MM.1S (cell line): ENCODE measurements around the gene GGA2.

Experiments used
- DNase-seq: peaks from one replicate; pipeline ENCODE4 v3.0.0-alpha.2; 2015
- H2AFZ ChIP-seq: fragments of 300-600 bp; sonication (generic); 2 replicates; pipeline ENCODE4 v1.6.0; 2016; ENCODE audit warnings: antibody characterized with exemption, low read length
- H3F3A ChIP-seq: fragments of 300-600 bp; sonication (generic); 2 replicates; pipeline ENCODE4 v1.6.1; 2016; ENCODE audit warnings: mild to moderate bottlenecking, antibody characterized with exemption, low read length, moderate library complexity, mixed read lengths; ENCODE audit not compliant: insufficient read depth
- H3K27ac ChIP-seq: fragments of 300-600 bp; sonication (generic); 2 replicates; pipeline ENCODE4 v1.5.1; 2016; ENCODE audit warnings: mild to moderate bottlenecking, low read length
- H3K27me3 ChIP-seq: fragments of 300-600 bp; sonication (generic); replicated peaks from 2 replicates; pipeline ENCODE4 v1.6.0; 2016; ENCODE audit warnings: low read length; ENCODE audit not compliant: insufficient read depth
- H3K36me3 ChIP-seq: fragments of 300-600 bp; sonication (generic); replicated peaks from 2 replicates; pipeline ENCODE4 v1.6.1; 2016; ENCODE audit warnings: mild to moderate bottlenecking, low read length, mixed read lengths; ENCODE audit not compliant: insufficient read depth
- H3K4me1 ChIP-seq: fragments of 300-600 bp; sonication (generic); 2 replicates; pipeline ENCODE4 v1.6.1; 2016; ENCODE audit warnings: low read length, mixed read lengths
- H3K4me2 ChIP-seq: fragments of 300-600 bp; sonication (generic); 2 replicates; pipeline ENCODE4 v1.6.0; 2016; ENCODE audit warnings: low read depth, low read length
- H3K4me3 ChIP-seq: fragments of 300-600 bp; sonication (generic); 2 replicates; pipeline ENCODE4 v1.5.1; 2016; ENCODE audit warnings: low read length, mixed read lengths
- H3K79me2 ChIP-seq: fragments of 300-600 bp; sonication (generic); 2 replicates; pipeline ENCODE4 v1.6.1; 2016; ENCODE audit warnings: mixed run types, low read length, mixed read lengths
- H3K9ac ChIP-seq: fragments of 300-600 bp; sonication (generic); 2 replicates; pipeline ENCODE4 v1.6.1; 2016; ENCODE audit warnings: low read length, mixed read lengths
- H3K9me2 ChIP-seq: fragments of 300-600 bp; sonication (generic); replicated peaks from 2 replicates; pipeline ENCODE4 v1.6.1; 2016; ENCODE audit warnings: mild to moderate bottlenecking, low read length, mixed read lengths; ENCODE audit not compliant: insufficient read depth
- H3K9me3 ChIP-seq: fragments of 300-600 bp; sonication (generic); replicated peaks from 2 replicates; pipeline ENCODE4 v1.6.1; 2016; ENCODE audit warnings: mild to moderate bottlenecking, low read length, mixed read lengths; ENCODE audit not compliant: insufficient read depth
- H4K20me1 ChIP-seq: fragments of 300-600 bp; sonication (generic); 2 replicates; pipeline ENCODE4 v1.6.1; 2016; ENCODE audit warnings: mild to moderate bottlenecking, low read length, moderate library complexity, mixed read lengths; ENCODE audit not compliant: insufficient read depth
- EZH2 ChIP-seq: fragments of 300-600 bp; sonication (generic); optimal IDR thresholded peaks from 2 replicates; pipeline ENCODE3; 2017; ENCODE audit warnings: low read depth, mild to moderate bottlenecking, antibody characterized with exemption, low read length, mixed read lengths
- EZH2phosphoT487 ChIP-seq: fragments of 300-600 bp; sonication (generic); IDR thresholded peaks from 2 replicates; pipeline ENCODE4 v1.6.1; 2018; ENCODE audit warnings: antibody characterized with exemption, low read length
- TF ChIP-seq, protein P1 (sequence below): fragments of 300-600 bp; sonication (generic); IDR thresholded peaks from 2 replicates; pipeline ENCODE4 v1.5.1; 2016; ENCODE audit warnings: antibody characterized with exemption, low read length, mixed read lengths

GGA2 gene

DNA sequence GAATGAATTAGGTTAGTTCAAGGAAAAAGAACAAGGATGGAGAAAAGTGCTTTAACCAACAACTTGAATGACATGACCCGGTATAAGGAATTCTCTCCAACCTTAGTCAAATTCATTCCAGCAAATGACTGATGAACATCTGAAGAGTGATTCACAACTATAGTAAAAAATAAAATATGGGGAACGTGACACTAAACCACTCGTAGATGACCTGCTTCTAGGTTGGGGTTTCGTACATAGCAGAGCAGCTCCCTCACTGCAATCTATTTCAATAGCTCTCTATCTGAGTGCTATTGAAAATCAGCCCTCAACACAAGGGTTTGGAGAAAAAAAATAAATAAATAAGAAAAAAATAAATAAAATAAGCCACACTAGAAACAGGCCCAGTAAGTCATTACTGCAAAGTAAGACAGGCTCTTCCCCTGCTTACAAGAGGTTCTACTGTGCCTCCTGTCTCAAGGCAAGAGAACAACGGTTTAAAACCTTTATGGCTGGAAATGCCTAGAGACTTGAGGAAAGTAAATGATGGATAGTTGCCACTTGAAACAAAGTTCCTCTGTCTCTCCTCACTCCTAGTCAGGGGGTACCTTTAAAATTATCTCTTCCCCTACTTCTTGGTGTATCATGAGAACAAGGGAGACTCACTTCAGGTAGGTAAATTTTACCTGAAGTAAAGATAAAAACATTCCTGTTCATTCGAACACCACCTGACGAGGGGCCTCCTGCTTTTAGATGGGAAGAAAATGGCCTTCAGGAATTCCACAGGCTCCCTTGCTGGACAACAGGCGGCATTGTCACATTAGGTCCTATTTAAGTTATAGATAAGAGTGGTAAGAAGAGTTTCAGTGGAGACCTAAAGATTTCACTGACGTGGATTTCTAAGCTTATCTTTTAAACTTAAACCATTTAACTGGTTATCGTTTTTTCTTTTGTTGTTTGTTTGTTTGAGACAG, 77.8 kb downstream of the GGA2 start:
- Histone ChIP-seq H3K9me2 (no peaks in the 10 kb centered on the region), H3K36me3 (no peaks in the 10 kb centered on the region), H3K4me1 (peaks cover 21% of the 10 kb centered on the region), H3K9ac (no peak overlapping the region), H3K27me3 (no peaks in the 10 kb centered on the region), H3K4me2 (no peak overlapping the region), H3F3A (no peaks in the 10 kb centered on the region), H3K4me3 (no peak overlapping the region), H2AFZ (no peak overlapping the region), H4K20me1 (no peaks in the 10 kb centered on the region), H3K9me3 (no peaks in the 10 kb centered on the region), H3K79me2 (no peaks in the 10 kb centered on the region), H3K27ac (no peak overlapping the region)
- DNase-seq = peak; percentile 55
- TF ChIP-seq, protein P1, sequence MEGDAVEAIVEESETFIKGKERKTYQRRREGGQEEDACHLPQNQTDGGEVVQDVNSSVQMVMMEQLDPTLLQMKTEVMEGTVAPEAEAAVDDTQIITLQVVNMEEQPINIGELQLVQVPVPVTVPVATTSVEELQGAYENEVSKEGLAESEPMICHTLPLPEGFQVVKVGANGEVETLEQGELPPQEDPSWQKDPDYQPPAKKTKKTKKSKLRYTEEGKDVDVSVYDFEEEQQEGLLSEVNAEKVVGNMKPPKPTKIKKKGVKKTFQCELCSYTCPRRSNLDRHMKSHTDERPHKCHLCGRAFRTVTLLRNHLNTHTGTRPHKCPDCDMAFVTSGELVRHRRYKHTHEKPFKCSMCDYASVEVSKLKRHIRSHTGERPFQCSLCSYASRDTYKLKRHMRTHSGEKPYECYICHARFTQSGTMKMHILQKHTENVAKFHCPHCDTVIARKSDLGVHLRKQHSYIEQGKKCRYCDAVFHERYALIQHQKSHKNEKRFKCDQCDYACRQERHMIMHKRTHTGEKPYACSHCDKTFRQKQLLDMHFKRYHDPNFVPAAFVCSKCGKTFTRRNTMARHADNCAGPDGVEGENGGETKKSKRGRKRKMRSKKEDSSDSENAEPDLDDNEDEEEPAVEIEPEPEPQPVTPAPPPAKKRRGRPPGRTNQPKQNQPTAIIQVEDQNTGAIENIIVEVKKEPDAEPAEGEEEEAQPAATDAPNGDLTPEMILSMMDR = peak; percentile 45
- no peak for TF ChIP-seq EZH2
- no peak for TF ChIP-seq EZH2phosphoT487

DNA sequence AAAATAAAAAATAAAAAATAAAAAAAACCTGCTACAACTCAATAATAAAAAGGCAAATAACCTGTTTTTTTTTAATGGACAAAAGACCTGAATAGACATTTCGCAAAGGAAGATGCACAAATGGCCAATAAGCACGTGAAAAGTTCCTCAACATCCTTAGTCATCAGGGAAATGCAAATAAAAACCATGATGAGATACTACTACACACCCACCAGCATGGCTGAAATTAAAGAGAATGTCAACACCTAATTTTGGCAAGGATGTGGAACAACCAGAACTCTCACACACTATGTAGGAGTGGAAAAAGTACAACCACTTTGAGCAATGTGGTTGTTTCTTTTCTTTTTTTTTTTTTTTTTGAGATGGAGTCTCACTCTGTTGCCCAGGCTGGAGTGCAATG, 81.9 kb downstream of the GGA2 start:
- Histone ChIP-seq H3K4me2 (no peak overlapping the region), H3K27me3 (no peaks in the 10 kb centered on the region), H3K4me3 (no peak overlapping the region), H4K20me1 (no peaks in the 10 kb centered on the region), H3K4me1 (peaks cover 4% of the 10 kb centered on the region), H3K9ac (no peak overlapping the region), H3K36me3 (no peaks in the 10 kb centered on the region), H2AFZ (no peak overlapping the region), H3K79me2 (no peaks in the 10 kb centered on the region), H3F3A (no peaks in the 10 kb centered on the region), H3K9me2 (no peaks in the 10 kb centered on the region), H3K27ac (no peak overlapping the region), H3K9me3 (no peaks in the 10 kb centered on the region)
- TF ChIP-seq EZH2 (no peak), EZH2phosphoT487 (no peak)
- TF ChIP-seq, protein P1 = no peak
- DNase-seq = no peak

DNA sequence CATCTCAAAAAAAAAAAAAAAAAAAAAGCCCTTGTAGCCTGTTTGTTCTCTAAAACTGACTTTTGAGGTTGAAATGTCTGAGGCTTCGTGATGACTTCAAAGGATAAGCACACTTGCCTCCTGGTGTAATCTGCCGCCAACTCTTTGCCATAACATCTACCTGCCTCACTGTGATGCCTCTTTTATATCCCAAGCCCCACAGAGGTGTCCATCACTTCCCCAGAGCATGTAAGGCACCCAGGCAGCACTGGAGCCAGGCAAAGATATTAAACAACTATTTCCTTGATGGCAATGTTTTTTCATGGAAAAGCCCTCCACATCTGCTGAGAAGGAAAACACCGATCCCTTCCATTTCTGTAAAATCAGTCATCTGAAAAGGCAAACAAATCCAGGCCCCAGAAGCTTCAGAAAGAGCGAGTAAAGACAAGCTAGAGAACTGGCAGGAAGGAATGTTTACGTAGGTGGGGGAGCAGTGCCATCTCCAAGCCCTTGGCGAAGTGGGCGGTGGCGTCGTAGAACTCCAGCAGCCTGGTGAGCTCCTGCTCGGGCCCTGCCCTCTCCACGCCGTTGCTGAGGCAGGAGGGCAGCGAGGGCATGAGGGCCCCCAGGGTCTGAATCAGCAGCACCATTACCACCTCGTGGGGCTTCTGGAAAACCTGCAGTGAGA, 85.9 kb downstream of the GGA2 start:
- no peaks in the 10 kb centered on the region for H3F3A ChIP-seq
- no peaks in the 10 kb centered on the region for H3K9me3 ChIP-seq
- no peaks in the 10 kb centered on the region for H3K27me3 ChIP-seq
- H3K36me3 ChIP-seq = no peaks in the 10 kb centered on the region
- H3K9ac ChIP-seq = no peak overlapping the region
- no peaks in the 10 kb centered on the region for H3K4me1 ChIP-seq
- no peak overlapping the region for H3K4me3 ChIP-seq
- H3K9me2 ChIP-seq = no peaks in the 10 kb centered on the region
- H3K27ac ChIP-seq = no peak overlapping the region
- no peaks in the 10 kb centered on the region for H3K79me2 ChIP-seq
- no peak overlapping the region for H3K4me2 ChIP-seq
- TF ChIP-seq, protein P1 = no peak
- TF ChIP-seq EZH2phosphoT487 (no peak), EZH2 (no peak)
- no peaks in the 10 kb centered on the region for H4K20me1 ChIP-seq
- no peak overlapping the region for H2AFZ ChIP-seq
- no peak for DNase-seq
